Bronchial epithelial cell (primary cell): ENCODE measurements around the gene DIP2A. TPM values are rescaled to one million over a fixed set of nuclear protein-coding genes. Genes with fewer than 3 reads are reported as not detected.
"Not testable (repeated sequence)": the region's sequence is repeated elsewhere in the genome, so short reads cannot be mapped to it uniquely, and the experiment has no call there.

Source experiments
- DNase-seq: peaks from one replicate; pipeline ENCODE4 v3.0.0-alpha.2; 2010; ENCODE audit warnings: low read depth
- FAIRE-seq: peaks from 2 replicates; lab custom pipeline; 2011; peaks lifted over from hg19 to GRCh38; lab: Jason Lieb, UNC
- H3K27me3 ChIP-seq: 2 replicates; pipeline ENCODE4 v1.5.1; 2011; ENCODE audit warnings: low read length; ENCODE audit not compliant: control insufficient read depth, insufficient read depth
- H3K36me3 ChIP-seq: 2 replicates; pipeline ENCODE4 v1.5.1; 2011; ENCODE audit warnings: low read length; ENCODE audit not compliant: control insufficient read depth, insufficient read depth
- H3K4me3 ChIP-seq: 2 replicates; pipeline ENCODE4 v1.5.1; 2011; ENCODE audit warnings: mild to moderate bottlenecking, low read depth, low read length, control low read depth
- CTCF ChIP-seq: IDR thresholded peaks from 2 replicates; pipeline ENCODE4 v1.5.1; 2011; ENCODE audit warnings: mild to moderate bottlenecking, moderate library complexity, low read length, control low read depth, inconsistent platforms; ENCODE audit not compliant: insufficient read depth, severe bottlenecking
- total RNA-seq: library from RNA; depleted of rRNA; stranded (reverse); fragments of >200 nt; gene quantifications from 2 replicates; pipeline ENCODE4 v1.2.1, GENCODE V29; 2014

Gene DIP2A
- total RNA-seq, 1 donor from 2014 or later, result 28.2 TPM

GRCh38 chr21:46443910-46444309 lies 14.8 kb upstream of the DIP2A start:
- FAIRE-seq, result no peak
- H3K36me3 ChIP-seq, result peaks cover 17% of the 10 kb centered on the region
- no peak for DNase-seq
- H3K27me3 ChIP-seq, result no peaks in the 10 kb centered on the region
- TF ChIP-seq CTCF, result no peak
- H3K4me3 ChIP-seq, result no peak overlapping the region

- no peak for TF ChIP-seq CTCF
- FAIRE-seq (no peak), DNase-seq (no peak)
- no peaks in the 10 kb centered on the region for H3K27me3 ChIP-seq
- H3K36me3 ChIP-seq, result peaks cover 2% of the 10 kb centered on the region
- H3K4me3 ChIP-seq, result no peak overlapping the region
Measured at GRCh38 chr21:46448108-46448507, 10.6 kb upstream of the DIP2A start.

- H3K36me3 ChIP-seq, FAIRE-seq, H3K4me3 ChIP-seq, H3K27me3 ChIP-seq, DNase-seq: not testable (repeated sequence)
Measured at GRCh38 chr21:46448855-46449254, 9.8 kb upstream of the DIP2A start.

GRCh38 chr21:46452710-46453109 lies 6.0 kb upstream of the DIP2A start:
- no peaks in the 10 kb centered on the region for H3K36me3 ChIP-seq
- no peak for FAIRE-seq

GRCh38 chr21:46454142-46454541 lies 4.5 kb upstream of the DIP2A start:
- no peak for TF ChIP-seq CTCF
- DNase-seq, result no peak
- FAIRE-seq, result no peak
- no peak overlapping the region for H3K4me3 ChIP-seq
- no peaks in the 10 kb centered on the region for H3K27me3 ChIP-seq
- H3K36me3 ChIP-seq, result no peaks in the 10 kb centered on the region

More at GRCh38 chr21:46452710-46453109, 6.0 kb upstream of the DIP2A start:
- DNase-seq, result no peak
- H3K4me3 ChIP-seq, result no peak overlapping the region
- no peaks in the 10 kb centered on the region for H3K27me3 ChIP-seq
- TF ChIP-seq CTCF, result no peak

- Histone ChIP-seq H3K4me3 (no peak overlapping the region), H3K36me3 (no peaks in the 10 kb centered on the region), H3K27me3 (no peaks in the 10 kb centered on the region)
- DNase-seq, result no peak
- no peak for FAIRE-seq
- TF ChIP-seq CTCF, result no peak
Measured at GRCh38 chr21:46454634-46455390, 3.9 kb upstream of the DIP2A start.
